Amniotic epithelial cell (primary cell): ENCODE data around the gene CDK19.

Experiments
- DNase-seq: peaks from one replicate; pipeline ENCODE4 v3.0.0-alpha.2; 2010; ENCODE audit warnings: low read depth

Gene CDK19

GRCh38 chr6:110575925-110576463, 239.3 kb downstream of the CDK19 start:
- DNase-seq: no peak

GRCh38 chr6:110574817-110575216, 240.5 kb downstream of the CDK19 start:
- DNase-seq: no peak

GRCh38 chr6:110573537-110573936, 241.7 kb downstream of the CDK19 start:
- DNase-seq: no peak

- no peak for DNase-seq
Observed at GRCh38 chr6:110573136-110573535, 242.1 kb downstream of the CDK19 start.

GRCh38 chr6:110567957-110568696, 247.1 kb downstream of the CDK19 start:
- no peak for DNase-seq

- DNase-seq: peak; percentile 10
Observed at GRCh38 chr6:110566346-110567125, 248.7 kb downstream of the CDK19 start.

- no peak for DNase-seq
Observed at GRCh38 chr6:110564703-110565421, 250.4 kb downstream of the CDK19 start.

GRCh38 chr6:110563711-110564110, 251.6 kb downstream of the CDK19 start:
- DNase-seq: no peak

GRCh38 chr6:110562316-110562915, 252.9 kb downstream of the CDK19 start:
- no peak for DNase-seq

- no peak for DNase-seq
Observed at GRCh38 chr6:110561696-110562095, 253.6 kb downstream of the CDK19 start.

- no peak for DNase-seq
Observed at GRCh38 chr6:110561008-110561396, 254.3 kb downstream of the CDK19 start.

GRCh38 chr6:110560239-110561007, 254.8 kb downstream of the CDK19 start:
- no peak for DNase-seq
